GM18951 (cell line): ENCODE data around the gene RRP15.

Experiments used
- POLR2A ChIP-seq: IDR thresholded peaks from 4 replicates; pipeline ENCODE4 v1.6.1; 2011; ENCODE audit warnings: mild to moderate bottlenecking; ENCODE audit not compliant: insufficient read length, insufficient read depth; ENCODE audit errors: extremely low read depth
- in situ Hi-C: fragments of 300-500 bp; cut with MboI; formaldehyde crosslinking; loops from one replicate; pipeline ENCODE4 v1.12.0; 2022; ENCODE audit warnings: low sequenced_read_pairs, mixed read lengths, inconsistent platforms; ENCODE audit not compliant: unreplicated experiment

Gene RRP15

GRCh38 chr1:218336328-218336727, 51.2 kb downstream of the RRP15 start:
- no peak for TF ChIP-seq POLR2A
- in situ Hi-C loops = loop anchor here (25.0 kb wide), 2 partner anchors 1076 to 1476 kb away; no protein-coding TSS in a partner anchor

- TF ChIP-seq POLR2A = no peak
- in situ Hi-C loops = loop anchor here (25.0 kb wide), 2 partner anchors 1073 to 1473 kb away; no protein-coding TSS in a partner anchor
Observed at GRCh38 chr1:218339267-218339831, 54.3 kb downstream of the RRP15 start.

- TF ChIP-seq POLR2A = no peak
- in situ Hi-C loops = loop anchor here (25.0 kb wide), 2 partner anchors 1071 to 1471 kb away; no protein-coding TSS in a partner anchor
Observed at GRCh38 chr1:218341325-218341724, 56.2 kb downstream of the RRP15 start.

- in situ Hi-C loops = loop anchor here (25.0 kb wide), 2 partner anchors 1070 to 1470 kb away; no protein-coding TSS in a partner anchor
Observed at GRCh38 chr1:218342091-218342490, 57.0 kb downstream of the RRP15 start.

GRCh38 chr1:218344814-218345672, 60.0 kb downstream of the RRP15 start, which contains the start of gene TGFB2:
Gene TGFB2, plus strand, starts transcription at chr1:218345336. Its CDS starts 1,366 bp downstream, at chr1:218346702.
- in situ Hi-C loops = loop anchor here (25.0 kb wide), 2 partner anchors 1067 to 1467 kb away; no protein-coding TSS in a partner anchor
- TF ChIP-seq POLR2A = no peak

More at GRCh38 chr1:218342091-218342490, 57.0 kb downstream of the RRP15 start:
- TF ChIP-seq POLR2A = no peak

GRCh38 chr1:218345673-218346390, 60.7 kb downstream of the RRP15 start:
- in situ Hi-C loops = loop anchor here (25.0 kb wide), 2 partner anchors 1066 to 1466 kb away; no protein-coding TSS in a partner anchor
- no peak for TF ChIP-seq POLR2A

GRCh38 chr1:218346391-218347204, 61.5 kb downstream of the RRP15 start:
- in situ Hi-C loops = loop anchor here (25.0 kb wide), 2 partner anchors 1066 to 1466 kb away; no protein-coding TSS in a partner anchor
- no peak for TF ChIP-seq POLR2A

GRCh38 chr1:218347336-218347722, 62.2 kb downstream of the RRP15 start:
- TF ChIP-seq POLR2A = no peak
- in situ Hi-C loops = loop anchor here (25.0 kb wide), 2 partner anchors 1065 to 1465 kb away; no protein-coding TSS in a partner anchor

- no peak for TF ChIP-seq POLR2A
- in situ Hi-C loops = loop anchor here (25.0 kb wide), 2 partner anchors 1064 to 1464 kb away; no protein-coding TSS in a partner anchor
Observed at GRCh38 chr1:218347723-218348627, 62.9 kb downstream of the RRP15 start.

- in situ Hi-C loops = loop anchor here (25.0 kb wide), 2 partner anchors 1064 to 1464 kb away; no protein-coding TSS in a partner anchor
- no peak for TF ChIP-seq POLR2A
Observed at GRCh38 chr1:218348628-218349071, 63.6 kb downstream of the RRP15 start.
